HEK293T (cell line): Measurements from ENCODE around the gene PTPRM.

ENCODE experiments used
- BHLHE40 ChIP-seq: fragments of 450-650 bp; IDR thresholded peaks from 2 replicates; pipeline ENCODE4 v1.6.1; 2016; ENCODE audit warnings: mild to moderate bottlenecking, moderate library complexity, borderline replicate concordance
- FOXA1 ChIP-seq: fragments of 450-650 bp; IDR thresholded peaks from 2 replicates; pipeline ENCODE4 v1.6.1; 2016; ENCODE audit warnings: mild to moderate bottlenecking
- PKNOX1 ChIP-seq: fragments of 450-650 bp; IDR thresholded peaks from 2 replicates; pipeline ENCODE4 v1.6.1; 2016
- SP1 ChIP-seq: fragments of 450-650 bp; IDR thresholded peaks from 2 replicates; pipeline ENCODE4 v1.6.1; 2017
- ZNF384 ChIP-seq: fragments of 450-650 bp; IDR thresholded peaks from 2 replicates; pipeline ENCODE4 v1.6.1; 2016

GRCh38 chr18:8426401-8426800 is 859.3 kb downstream of the PTPRM start:
- TF ChIP-seq ZNF384, result no peak
- no peak for TF ChIP-seq PKNOX1
- no peak for TF ChIP-seq FOXA1
- TF ChIP-seq SP1, result no peak
- no peak for TF ChIP-seq BHLHE40
